MV-4-11 (cell line): ENCODE data around the gene TACO1.

ENCODE experiments used
- DNase-seq: peaks from one replicate; lab custom pipeline; 2025; lab: John Stamatoyannopoulos, UW

TACO1 gene

DNA sequence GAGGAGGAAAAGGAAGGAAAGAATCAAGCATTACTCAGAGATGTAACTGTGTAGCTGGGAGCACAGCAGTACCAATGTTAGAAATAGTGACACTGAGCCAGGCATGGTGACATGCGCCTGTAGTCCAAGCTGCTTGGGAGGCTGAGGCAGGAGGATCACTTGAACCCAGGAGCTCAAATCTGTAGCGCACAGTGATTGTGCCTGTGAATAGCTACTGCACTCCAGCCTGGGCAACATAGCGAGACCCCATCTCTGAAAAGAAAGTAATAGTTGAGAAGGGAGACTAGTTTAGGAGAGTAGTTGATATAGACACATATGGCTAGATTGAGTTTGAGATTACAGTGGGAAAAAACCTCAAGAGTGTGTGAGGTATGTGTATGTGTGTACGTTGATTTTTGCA, 39.3 kb downstream of the TACO1 start:
- DNase-seq: no peak

DNA sequence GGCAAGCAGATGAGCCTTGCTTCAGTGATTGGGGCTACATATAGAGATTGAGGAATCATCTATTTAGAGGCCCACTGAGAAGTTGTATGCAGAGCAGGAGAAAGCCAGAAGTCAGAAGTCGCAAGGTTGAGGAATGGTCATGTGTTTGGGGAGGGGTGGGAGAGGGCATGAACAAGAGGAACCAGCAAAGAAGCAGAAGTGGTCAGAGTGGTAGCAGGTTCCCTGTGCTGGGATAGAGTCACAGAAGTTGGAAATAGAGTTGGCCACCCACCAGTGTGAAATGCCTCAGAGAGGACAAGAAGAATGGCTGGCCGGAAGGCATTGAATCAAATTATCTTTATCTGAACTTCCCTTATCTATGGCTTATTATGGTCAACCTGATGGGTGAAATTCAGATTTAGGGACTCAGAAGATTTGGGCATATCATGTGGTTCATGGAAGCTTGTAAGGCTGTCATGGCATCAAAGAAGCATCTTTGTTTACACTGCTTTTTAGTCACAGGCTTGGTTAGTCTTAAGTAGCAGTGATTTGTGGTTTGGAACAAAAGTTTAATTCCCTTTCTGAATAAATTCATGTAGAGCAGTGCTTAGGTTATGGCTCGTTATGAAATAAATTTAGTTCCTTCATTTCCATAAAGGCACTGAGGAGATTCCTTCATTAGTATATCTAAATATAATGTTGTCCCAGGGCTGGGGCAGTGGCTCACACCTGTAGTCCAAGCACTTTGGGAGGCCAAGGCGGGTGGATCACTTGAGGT, 41.2 kb downstream of the TACO1 start:
- DNase-seq: peak; percentile 91

DNA sequence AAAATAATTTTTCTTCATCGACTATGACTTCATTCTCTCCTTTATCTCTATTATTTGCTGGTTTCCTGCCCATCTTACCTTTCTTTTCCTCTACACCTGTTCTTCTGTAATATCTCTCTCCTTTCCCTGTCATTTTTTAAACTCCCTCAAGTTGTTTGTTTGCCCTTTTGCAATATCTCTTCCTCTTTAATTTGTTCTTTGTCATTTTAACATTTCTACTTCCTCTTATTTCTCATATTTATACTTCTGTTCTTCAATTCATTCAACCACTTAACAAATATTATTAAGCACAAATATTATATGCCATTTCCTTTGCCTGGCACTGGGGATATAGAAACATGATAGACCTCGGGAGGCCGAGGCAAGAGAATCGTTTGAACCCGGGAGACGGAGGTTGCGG, 44.2 kb downstream of the TACO1 start:
- peak; percentile 31 for DNase-seq

DNA sequence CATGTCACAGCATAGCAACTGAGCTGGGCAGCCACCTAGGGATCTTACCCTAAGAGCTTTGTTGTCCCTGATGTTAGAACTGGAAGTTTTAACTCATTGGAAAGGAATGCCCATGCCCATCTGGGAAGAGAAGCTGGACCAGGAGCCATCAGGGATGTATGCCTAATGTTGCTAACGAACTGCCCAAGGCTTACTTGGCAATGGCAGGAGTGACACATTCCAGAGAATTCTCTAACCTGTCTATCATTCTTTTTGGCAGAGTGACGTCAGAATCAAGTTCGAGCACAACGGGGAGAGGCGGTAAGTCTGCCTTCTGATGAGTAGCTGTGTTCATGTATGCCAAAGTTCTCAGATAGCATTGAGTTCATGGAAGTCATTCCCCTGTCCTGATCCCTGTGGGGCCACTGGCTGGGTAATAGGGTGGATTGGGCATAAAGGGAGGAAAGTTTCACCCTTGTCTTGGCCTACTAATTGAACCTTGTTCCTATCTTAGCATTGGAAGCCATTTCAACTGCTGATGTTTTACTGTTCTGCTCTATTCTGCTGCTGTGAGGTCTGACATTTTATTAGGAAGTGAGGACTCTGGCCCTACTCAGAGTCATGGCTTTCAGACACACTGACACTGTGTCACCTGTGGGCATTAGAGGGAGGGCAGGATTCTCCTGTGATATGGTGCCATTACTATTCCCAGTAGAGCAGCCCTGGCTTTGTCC, 45.2 kb downstream of the TACO1 start:
- DNase-seq: no peak

DNA sequence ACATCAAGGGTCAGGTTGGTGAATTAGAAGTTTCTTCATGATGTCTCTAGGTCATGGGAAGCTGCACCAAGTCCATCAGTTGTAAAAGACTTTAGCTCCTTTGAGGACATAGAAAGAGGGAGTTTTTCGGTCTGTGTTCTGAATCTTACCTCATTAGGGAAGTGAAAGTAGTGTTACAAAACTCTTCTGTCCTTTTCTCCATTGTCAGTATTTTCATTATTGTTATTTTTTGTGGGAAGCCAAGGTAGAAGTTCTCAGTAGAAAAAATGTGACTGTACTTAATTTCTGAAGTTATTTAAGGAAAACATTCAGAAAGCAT, 45.8 kb downstream of the TACO1 start:
- peak; percentile 93 for DNase-seq

DNA sequence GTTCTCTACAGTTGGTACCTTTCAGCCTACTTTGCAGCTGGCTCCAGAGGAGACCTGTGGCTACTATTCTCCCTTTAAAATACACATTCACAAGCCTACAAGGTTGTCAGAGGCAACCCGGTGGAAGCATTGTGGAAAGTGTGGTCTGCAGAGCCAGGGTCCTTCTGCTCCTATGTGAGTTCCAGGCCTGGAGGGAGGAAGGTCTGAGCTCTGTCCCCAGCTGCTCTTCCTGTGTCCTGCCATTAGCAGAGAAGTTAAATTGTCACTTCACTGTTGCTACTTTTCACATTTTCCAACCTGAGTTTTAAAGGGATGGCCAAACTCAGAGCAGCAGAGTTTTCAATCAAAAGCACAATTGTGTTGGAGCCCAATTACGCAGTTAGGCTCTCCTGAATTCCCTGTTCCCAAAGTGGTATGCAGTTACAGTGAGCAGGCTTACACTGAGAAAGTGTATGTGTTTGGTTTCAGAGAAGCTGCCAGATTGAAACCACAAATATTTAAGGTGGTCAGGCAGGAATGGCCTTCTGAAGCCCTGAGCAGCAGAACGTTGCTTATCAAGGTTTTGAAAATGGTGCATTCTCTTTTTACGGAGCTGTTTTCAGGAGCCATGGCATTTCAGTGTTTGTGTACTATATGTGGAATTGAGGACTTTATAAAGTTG, 46.5 kb downstream of the TACO1 start:
- DNase-seq: no peak

DNA sequence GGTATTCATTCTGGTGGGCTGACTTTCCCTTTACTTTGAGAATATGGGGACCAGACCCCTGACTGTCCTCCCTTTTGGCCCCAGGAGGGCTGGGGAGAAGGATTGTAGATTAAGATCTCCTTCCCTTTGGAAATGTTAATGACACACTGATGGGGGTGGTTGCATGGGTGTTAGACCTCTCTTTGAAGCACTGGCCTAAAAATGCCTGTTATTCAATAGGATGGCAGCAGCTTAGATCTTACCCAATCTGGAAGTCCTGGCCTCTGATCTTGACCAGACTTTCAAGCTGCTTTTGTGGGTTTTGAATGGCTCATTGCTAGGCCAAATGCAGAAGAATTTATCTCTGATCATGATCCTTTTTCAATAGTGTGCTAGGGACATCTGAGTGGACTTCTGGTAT, 47.2 kb downstream of the TACO1 start:
- peak; percentile 25 for DNase-seq

DNA sequence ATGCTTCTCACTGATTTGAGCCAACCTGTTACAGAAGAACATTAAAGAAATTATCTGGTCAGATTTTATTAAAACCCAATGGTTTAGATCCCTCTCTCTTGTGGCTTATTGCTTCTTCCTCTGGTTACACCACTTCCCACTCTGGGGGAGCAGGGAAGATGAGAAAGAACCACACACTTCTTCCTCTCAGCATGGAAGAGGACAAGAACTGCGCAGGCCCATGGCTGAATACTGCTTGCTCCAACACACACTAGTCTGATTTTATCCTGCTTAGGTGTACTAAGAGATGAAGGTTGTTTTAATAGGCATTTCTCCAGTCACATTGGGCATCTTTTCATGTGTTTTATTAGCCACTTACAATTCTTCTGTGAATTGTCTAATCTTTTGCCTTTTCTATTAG, 49.1 kb downstream of the TACO1 start:
- peak; percentile 79 for DNase-seq

DNA sequence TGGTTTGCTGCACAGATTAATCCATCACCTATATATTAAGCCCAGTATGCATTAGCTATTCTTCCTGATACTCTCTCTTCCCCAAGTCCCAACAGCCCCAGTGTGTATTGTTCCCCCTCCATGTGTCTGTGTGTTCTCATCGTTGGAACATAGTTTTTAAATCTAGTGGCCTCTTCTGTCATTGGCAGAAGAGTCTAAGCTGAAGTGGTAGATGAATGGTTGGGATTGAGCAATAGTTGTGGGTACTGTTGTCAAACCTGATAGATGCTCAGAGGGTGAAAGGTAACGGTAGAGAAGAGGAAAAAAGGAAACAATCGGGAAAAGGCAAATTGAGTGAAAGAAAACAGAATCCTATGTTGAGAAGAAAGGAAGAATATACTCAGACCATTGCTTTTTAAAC, 51.4 kb downstream of the TACO1 start:
- peak; percentile 59 for DNase-seq

DNA sequence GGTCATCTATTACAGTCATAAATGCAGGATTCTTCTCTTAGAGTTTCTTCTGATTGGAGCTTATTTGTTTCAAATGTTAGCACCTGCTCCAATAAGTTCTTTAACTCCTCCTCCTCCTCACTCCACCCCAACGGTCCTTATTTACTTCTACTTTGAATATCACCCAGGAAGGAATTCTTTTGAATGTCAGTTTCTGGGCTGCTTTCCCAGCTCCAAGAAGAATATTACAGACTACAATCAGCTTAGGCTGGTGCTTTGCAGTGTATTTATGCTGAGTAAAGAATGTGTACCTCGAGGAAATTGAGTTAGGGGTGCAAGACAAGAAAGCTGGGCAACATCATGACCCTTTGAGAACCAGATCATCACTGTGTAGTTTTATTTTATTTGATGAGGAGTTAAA, 52.4 kb downstream of the TACO1 start:
- DNase-seq: no peak

DNA sequence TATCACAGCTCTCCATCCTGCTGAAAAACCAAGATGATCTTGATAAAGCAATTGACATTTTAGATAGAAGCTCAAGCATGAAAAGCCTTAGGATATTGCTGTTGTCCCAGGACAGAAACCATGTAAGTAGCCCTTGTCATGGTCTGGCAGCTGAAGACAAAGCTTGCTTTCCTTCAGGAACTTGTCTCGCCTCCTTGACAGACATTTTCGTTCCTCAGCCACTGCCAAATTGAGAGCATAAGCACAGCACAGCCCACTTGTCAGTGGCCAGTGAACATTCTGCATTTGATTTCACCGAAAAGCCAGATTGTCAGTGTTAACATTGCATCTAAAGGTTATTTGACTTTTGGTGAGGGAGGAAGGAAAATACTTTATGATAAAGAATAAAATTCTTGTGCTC, 57.1 kb downstream of the TACO1 start:
- no peak for DNase-seq
